OCI-LY1 (cell line): ENCODE data around the gene RPL38.

Source experiments
- H2AFZ ChIP-seq: fragments of 200-600 bp; sonication (generic), shearing (Covaris generic); 2 replicates; pipeline ENCODE4 v1.6.0; 2014; ENCODE audit warnings: antibody characterized with exemption, mild to moderate bottlenecking, low read length
- H3F3A ChIP-seq: fragments of 200-600 bp; sonication (generic), shearing (Covaris generic); 2 replicates; pipeline ENCODE4 v1.6.0; 2014; ENCODE audit warnings: mild to moderate bottlenecking, antibody characterized with exemption, low read length, moderate library complexity; ENCODE audit not compliant: insufficient read depth
- H3K27ac ChIP-seq: fragments of 200-600 bp; sonication (generic); 2 replicates; pipeline ENCODE4 v1.5.1; 2014; ENCODE audit warnings: low read length, mixed run types, mild to moderate bottlenecking, low read depth; ENCODE audit not compliant: poor library complexity, severe bottlenecking
- H3K27me3 ChIP-seq: fragments of 200-600 bp; sonication (generic); 2 replicates; pipeline ENCODE4 v1.6.0; 2014; ENCODE audit warnings: antibody characterized with exemption, mild to moderate bottlenecking, low read length, moderate library complexity; ENCODE audit not compliant: insufficient read depth
- H3K36me3 ChIP-seq: fragments of 200-600 bp; sonication (generic); 2 replicates; pipeline ENCODE4 v1.6.1; 2014; ENCODE audit warnings: mild to moderate bottlenecking, antibody characterized with exemption, low read length, moderate library complexity, mixed read lengths; ENCODE audit not compliant: insufficient read depth
- H3K4me1 ChIP-seq: fragments of 200-600 bp; sonication (generic); 2 replicates; pipeline ENCODE4 v1.5.1; 2014; ENCODE audit warnings: mild to moderate bottlenecking, low read length, moderate library complexity; ENCODE audit not compliant: insufficient read depth, severe bottlenecking
- H3K4me2 ChIP-seq: fragments of 200-600 bp; sonication (generic), shearing (Covaris generic); 2 replicates; pipeline ENCODE4 v1.6.1; 2014; ENCODE audit warnings: low read length
- H3K4me3 ChIP-seq: fragments of 200-600 bp; sonication (generic); 2 replicates; pipeline ENCODE4 v1.5.1; 2014; ENCODE audit warnings: low read length, low read depth, mild to moderate bottlenecking, mixed read lengths; ENCODE audit not compliant: poor library complexity, severe bottlenecking
- H3K79me2 ChIP-seq: fragments of 200-600 bp; shearing (Covaris generic); 2 replicates; pipeline ENCODE4 v1.6.1; 2016; ENCODE audit warnings: mixed run types, low read length, mixed read lengths; ENCODE audit not compliant: insufficient read depth
- H3K9ac ChIP-seq: fragments of 200-600 bp; sonication (generic), shearing (Covaris generic); 2 replicates; pipeline ENCODE4 v1.6.1; 2014; ENCODE audit warnings: mild to moderate bottlenecking, low read length, mixed read lengths
- H3K9me2 ChIP-seq: fragments of 200-600 bp; sonication (generic), shearing (Covaris generic); 2 replicates; pipeline ENCODE4 v1.6.1; 2014; ENCODE audit warnings: low read depth, mild to moderate bottlenecking, low read length, mixed read lengths
- H3K9me3 ChIP-seq: fragments of 200-600 bp; shearing (Covaris generic); 2 replicates; pipeline ENCODE4 v1.6.1; 2014; ENCODE audit warnings: low read length, mixed read lengths
- H4K20me1 ChIP-seq: fragments of 200-600 bp; sonication (generic), shearing (Covaris generic); 2 replicates; pipeline ENCODE4 v1.6.0; 2016; ENCODE audit warnings: mild to moderate bottlenecking, low read length; ENCODE audit not compliant: insufficient read depth
- EZH2 ChIP-seq: fragments of 200-600 bp; sonication (generic), shearing (Covaris generic); IDR thresholded peaks from 2 replicates; pipeline ENCODE4 v1.8.0; 2017; ENCODE audit warnings: borderline replicate concordance, mixed run types, mild to moderate bottlenecking, antibody characterized with exemption, low read length, moderate library complexity, mixed read lengths
- TF ChIP-seq, protein P1 (sequence below): fragments of 200-600 bp; sonication (generic), shearing (Covaris generic); IDR thresholded peaks from 2 replicates; pipeline ENCODE4 v1.5.1; 2017; ENCODE audit warnings: mild to moderate bottlenecking, antibody characterized with exemption, low read length, moderate library complexity, mixed read lengths

RPL38 gene

DNA sequence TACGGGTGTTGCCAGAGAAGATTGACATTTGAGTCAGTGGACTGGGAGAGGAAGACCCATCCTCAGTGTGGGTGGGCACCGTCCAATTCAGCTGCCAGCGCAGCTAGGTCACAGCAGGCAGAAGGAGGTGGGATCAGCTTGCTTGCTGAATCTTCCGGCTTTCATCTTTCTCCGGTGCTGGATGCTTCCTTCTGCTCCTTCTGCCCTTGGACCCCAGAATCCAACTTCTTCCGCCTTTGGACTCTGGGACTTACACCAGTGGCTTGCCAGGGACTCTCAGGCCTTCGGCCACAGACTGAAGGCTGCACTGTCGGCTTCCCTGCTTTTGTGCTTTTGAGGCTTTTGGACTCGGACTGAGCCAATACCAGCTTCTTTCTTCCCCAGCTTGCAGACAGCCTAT lies 46.1 kb upstream of the RPL38 start:
- Histone ChIP-seq H3K4me2 (no peak overlapping the region), H3K9me2 (no peaks in the 10 kb centered on the region), H3F3A (no peaks in the 10 kb centered on the region), H2AFZ (no peak overlapping the region), H3K4me1 (no peaks in the 10 kb centered on the region), H3K27me3 (peaks cover 12% of the 10 kb centered on the region; the same call in 1 of the 2 replicates), H3K9ac (no peak overlapping the region), H3K9me3 (no peaks in the 10 kb centered on the region), H3K27ac (no peak overlapping the region), H3K79me2 (no peaks in the 10 kb centered on the region), H3K4me3 (no peak overlapping the region), H3K36me3 (no peaks in the 10 kb centered on the region), H4K20me1 (no peaks in the 10 kb centered on the region)
- TF ChIP-seq EZH2, result no peak
- TF ChIP-seq, protein P1, sequence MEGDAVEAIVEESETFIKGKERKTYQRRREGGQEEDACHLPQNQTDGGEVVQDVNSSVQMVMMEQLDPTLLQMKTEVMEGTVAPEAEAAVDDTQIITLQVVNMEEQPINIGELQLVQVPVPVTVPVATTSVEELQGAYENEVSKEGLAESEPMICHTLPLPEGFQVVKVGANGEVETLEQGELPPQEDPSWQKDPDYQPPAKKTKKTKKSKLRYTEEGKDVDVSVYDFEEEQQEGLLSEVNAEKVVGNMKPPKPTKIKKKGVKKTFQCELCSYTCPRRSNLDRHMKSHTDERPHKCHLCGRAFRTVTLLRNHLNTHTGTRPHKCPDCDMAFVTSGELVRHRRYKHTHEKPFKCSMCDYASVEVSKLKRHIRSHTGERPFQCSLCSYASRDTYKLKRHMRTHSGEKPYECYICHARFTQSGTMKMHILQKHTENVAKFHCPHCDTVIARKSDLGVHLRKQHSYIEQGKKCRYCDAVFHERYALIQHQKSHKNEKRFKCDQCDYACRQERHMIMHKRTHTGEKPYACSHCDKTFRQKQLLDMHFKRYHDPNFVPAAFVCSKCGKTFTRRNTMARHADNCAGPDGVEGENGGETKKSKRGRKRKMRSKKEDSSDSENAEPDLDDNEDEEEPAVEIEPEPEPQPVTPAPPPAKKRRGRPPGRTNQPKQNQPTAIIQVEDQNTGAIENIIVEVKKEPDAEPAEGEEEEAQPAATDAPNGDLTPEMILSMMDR, result no peak

DNA sequence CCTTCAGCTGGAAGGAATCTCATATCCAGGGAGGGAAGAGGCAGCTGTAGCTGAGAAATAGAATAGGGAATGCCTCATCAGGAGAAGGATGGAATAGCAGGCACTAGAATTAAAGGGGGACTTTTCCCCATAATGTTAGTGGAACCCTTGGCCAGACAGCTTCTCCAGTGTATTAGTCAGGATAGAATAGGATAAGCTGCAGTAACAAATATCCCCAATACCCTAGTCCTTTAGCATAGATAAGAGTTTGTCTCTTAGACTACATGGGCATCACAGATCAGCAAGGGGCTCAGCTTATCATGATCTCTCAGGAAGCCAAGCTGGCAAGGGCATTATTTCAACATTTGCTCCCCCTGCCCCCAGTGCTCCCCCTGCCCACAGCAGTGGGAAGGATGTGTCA lies 44.7 kb upstream of the RPL38 start:
- Histone ChIP-seq H3K9me2 (no peaks in the 10 kb centered on the region), H3K27me3 (0 out of 2 replicates have a peak, but pooled peaks cover 6% of the 10 kb centered on the region), H3K4me1 (no peaks in the 10 kb centered on the region), H3K36me3 (no peaks in the 10 kb centered on the region), H3F3A (no peaks in the 10 kb centered on the region), H3K9me3 (no peaks in the 10 kb centered on the region), H2AFZ (no peak overlapping the region), H3K27ac (no peak overlapping the region), H4K20me1 (no peaks in the 10 kb centered on the region), H3K79me2 (no peaks in the 10 kb centered on the region), H3K4me2 (no peak overlapping the region), H3K4me3 (no peak overlapping the region), H3K9ac (no peak overlapping the region)
- TF ChIP-seq, protein P1, result no peak
- TF ChIP-seq EZH2, result no peak

DNA sequence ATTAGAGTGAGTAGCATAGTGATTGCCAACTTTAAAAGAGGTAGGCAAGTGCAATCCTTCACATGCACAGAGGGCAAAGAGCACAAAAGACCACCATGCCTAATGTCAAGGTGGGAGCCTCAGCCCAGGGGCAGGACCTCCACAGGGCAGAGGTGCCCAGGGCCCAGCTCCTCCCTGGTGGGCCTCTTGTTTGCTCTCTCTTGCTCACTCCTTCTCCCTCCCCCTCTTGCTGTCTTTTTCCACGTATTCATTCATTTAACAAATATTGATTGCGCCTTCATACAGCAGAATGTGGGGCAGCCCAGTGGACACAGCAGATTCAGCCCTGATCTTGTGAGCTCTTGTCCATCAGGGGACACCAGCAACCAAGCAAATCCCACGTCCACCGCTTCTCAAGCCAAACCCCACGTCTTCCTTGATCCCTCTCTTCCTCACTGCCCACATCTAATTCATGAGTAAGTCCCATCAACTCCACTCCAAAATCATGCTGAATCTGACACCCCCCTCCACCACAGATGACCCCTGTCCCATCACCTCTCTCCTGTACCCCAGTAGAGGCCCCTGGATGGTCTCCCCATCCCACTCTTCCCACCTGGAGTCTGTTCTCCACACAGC lies 44.1 kb upstream of the RPL38 start:
- Histone ChIP-seq H3K36me3 (no peaks in the 10 kb centered on the region), H2AFZ (no peak overlapping the region), H3K4me2 (no peak overlapping the region), H3K27me3 (0 out of 2 replicates have a peak, but pooled peaks cover 6% of the 10 kb centered on the region), H3F3A (no peaks in the 10 kb centered on the region), H3K27ac (no peak overlapping the region), H3K9me2 (no peaks in the 10 kb centered on the region), H3K4me3 (no peak overlapping the region), H3K9ac (no peak overlapping the region), H3K79me2 (no peaks in the 10 kb centered on the region), H3K9me3 (no peaks in the 10 kb centered on the region), H3K4me1 (no peaks in the 10 kb centered on the region), H4K20me1 (no peaks in the 10 kb centered on the region)
- TF ChIP-seq, protein P1, result no peak
- TF ChIP-seq EZH2, result no peak
